Measurements from ENCODE around the gene RPL7A. TPM values are rescaled to one million over a fixed set of nuclear protein-coding genes. Genes with fewer than 3 reads are reported as not detected.
"Not testable (repeated sequence)": the region's sequence is repeated elsewhere in the genome, so short reads cannot be mapped to it uniquely, and the experiment has no call there.

RPL7A gene
- total RNA-seq, 1 donor from 2014 or later, result 1,772 TPM

- Mint-ChIP-seq H3K9me3 (ENCODE audit: unreplicated experiment) (no peaks in the 10 kb centered on the region), H3K4me3 (ENCODE audit: unreplicated experiment) (no peak overlapping the region), H3K27me3 (ENCODE audit: unreplicated experiment) (no peaks in the 10 kb centered on the region), H3K27ac (ENCODE audit: unreplicated experiment) (no peak overlapping the region), H3K4me1 (ENCODE audit: unreplicated experiment) (no peaks in the 10 kb centered on the region), H3K36me3 (ENCODE audit: unreplicated experiment) (no peaks in the 10 kb centered on the region)
- TF ChIP-seq CTCF (IDR thresholded peaks at IDR 0.05), result no peak
- DNase-seq (ENCODE audit: extremely low spot score, unreplicated experiment), result no peak
These were observed 24.8 kb upstream of the RPL7A start for GRCh38 chr9:133323211-133323610.

DNA sequence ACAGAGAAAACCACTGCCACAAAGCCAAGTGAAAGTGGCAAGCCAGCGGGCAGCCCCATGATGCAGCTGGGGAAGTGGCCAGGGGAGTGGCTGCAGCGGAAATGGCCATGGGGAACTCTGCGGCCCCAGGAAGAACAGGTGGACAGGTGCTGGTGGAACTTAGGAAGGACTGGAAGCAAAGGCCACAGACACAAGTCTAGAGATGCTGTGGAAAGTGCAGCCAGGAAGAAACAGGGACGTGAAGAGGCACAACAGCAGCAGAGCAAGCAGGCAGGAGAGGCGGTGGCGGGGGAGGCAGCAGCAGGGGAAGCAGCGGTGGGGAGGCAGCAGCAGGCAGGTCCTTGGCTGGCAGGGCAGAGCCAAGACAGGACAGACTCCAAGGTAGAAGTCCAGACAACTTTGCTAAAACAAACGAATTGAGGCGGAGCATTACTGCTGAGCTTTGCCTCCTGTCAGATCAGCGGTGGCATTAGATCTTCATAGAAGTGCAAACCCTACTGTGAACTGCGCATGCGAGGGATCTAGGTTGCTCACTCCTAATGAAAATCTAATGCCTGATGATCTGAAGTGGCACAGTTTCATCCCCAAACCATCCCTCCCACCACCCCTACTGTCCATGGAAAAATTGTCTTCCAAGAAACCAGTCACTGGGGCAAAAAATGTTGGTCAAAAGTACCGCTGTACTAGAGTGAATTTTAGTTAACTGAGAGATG lies 23.9 kb upstream of the RPL7A start:
- no peaks in the 10 kb centered on the region for H3K4me1 Mint-ChIP-seq (ENCODE audit: unreplicated experiment)
- no peaks in the 10 kb centered on the region for H3K36me3 Mint-ChIP-seq (ENCODE audit: unreplicated experiment)
- H3K9me3 Mint-ChIP-seq (ENCODE audit: unreplicated experiment), result no peaks in the 10 kb centered on the region
- H3K4me3 Mint-ChIP-seq (ENCODE audit: unreplicated experiment), result no peak overlapping the region
- DNase-seq (ENCODE audit: extremely low spot score, unreplicated experiment), result no peak
- H3K27ac Mint-ChIP-seq (ENCODE audit: unreplicated experiment), result no peak overlapping the region
- no peak for TF ChIP-seq CTCF (IDR thresholded peaks at IDR 0.05)
- no peaks in the 10 kb centered on the region for H3K27me3 Mint-ChIP-seq (ENCODE audit: unreplicated experiment)

DNA sequence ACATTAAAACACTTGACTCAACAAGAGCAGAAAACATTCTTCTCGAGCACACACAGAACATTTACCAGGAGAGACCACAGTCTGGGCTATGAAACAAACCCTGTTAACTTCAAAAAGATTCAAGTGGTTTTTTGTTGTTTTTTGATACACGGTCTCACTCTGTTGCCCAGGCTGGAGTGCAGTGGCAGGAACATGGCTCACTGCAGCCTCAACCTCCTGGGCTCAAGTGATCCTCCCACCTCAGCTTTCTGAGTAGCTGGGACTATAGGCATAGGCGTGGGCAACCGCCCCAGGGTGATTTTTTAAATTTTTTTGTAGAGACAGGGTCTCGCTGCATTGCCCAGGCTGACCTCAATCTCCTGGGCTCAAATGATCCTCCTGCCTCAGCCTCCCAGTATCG lies 21.0 kb upstream of the RPL7A start:
- H3K4me3 Mint-ChIP-seq (ENCODE audit: unreplicated experiment); DNase-seq (ENCODE audit: extremely low spot score, unreplicated experiment); H3K9me3 Mint-ChIP-seq (ENCODE audit: unreplicated experiment); H3K4me1 Mint-ChIP-seq (ENCODE audit: unreplicated experiment); H3K27ac Mint-ChIP-seq (ENCODE audit: unreplicated experiment); H3K27me3 Mint-ChIP-seq (ENCODE audit: unreplicated experiment): not testable (repeated sequence)
- peaks cover 13% of the 10 kb centered on the region for H3K36me3 Mint-ChIP-seq (ENCODE audit: unreplicated experiment)

GRCh38 chr9:133327834-133328484 lies 20.1 kb upstream of the RPL7A start:
- no peak overlapping the region for H3K4me3 Mint-ChIP-seq (ENCODE audit: unreplicated experiment)
- DNase-seq (ENCODE audit: extremely low spot score, unreplicated experiment), result no peak
- no peaks in the 10 kb centered on the region for H3K4me1 Mint-ChIP-seq (ENCODE audit: unreplicated experiment)
- H3K9me3 Mint-ChIP-seq (ENCODE audit: unreplicated experiment), result no peaks in the 10 kb centered on the region
- H3K27ac Mint-ChIP-seq (ENCODE audit: unreplicated experiment), result no peak overlapping the region
- H3K36me3 Mint-ChIP-seq (ENCODE audit: unreplicated experiment), result peaks cover 20% of the 10 kb centered on the region
- H3K27me3 Mint-ChIP-seq (ENCODE audit: unreplicated experiment), result no peaks in the 10 kb centered on the region
- no peak for TF ChIP-seq CTCF (IDR thresholded peaks at IDR 0.05)

DNA sequence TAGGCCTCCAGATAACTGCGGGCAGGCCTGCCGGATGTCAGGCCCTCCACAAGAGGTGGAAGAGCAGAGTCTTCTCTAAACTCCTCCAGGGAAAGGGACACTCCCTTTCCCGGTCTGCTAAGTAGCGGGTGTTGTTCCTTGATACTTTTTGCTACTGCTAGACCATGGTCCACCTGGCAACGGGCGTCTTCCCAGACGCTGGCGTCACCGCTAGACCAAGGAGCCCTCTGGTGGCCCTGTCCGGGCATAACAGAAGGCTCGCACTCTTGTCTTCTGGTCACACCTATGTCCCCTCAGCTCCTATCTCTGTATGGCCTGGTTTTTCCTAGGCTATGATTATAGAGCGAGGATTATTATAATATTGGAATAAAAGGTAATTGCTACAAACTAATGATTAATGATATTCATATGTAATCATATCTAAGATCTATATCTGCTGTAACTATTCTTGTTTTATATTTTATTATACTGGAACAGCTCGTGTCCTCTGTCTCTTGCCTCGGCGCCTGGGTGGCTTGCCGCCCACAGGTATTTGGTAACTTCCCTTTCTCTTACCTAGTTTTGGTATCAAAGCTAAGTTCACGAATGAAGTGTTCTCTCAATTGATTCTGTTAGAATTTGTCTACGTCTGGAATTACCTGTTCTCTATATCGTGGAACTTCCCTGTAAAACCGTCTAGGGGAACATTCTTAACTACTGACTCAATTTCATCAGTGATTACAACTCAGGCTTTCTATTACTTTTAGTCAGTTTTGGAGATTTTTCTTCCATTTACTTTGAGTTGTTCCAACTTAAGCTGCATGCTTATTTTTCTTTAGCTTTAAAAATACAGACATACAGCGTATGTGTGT lies 18.5 kb upstream of the RPL7A start:
- H3K4me3 Mint-ChIP-seq (ENCODE audit: unreplicated experiment); H3K27ac Mint-ChIP-seq (ENCODE audit: unreplicated experiment); DNase-seq (ENCODE audit: extremely low spot score, unreplicated experiment); H3K9me3 Mint-ChIP-seq (ENCODE audit: unreplicated experiment); H3K4me1 Mint-ChIP-seq (ENCODE audit: unreplicated experiment); H3K27me3 Mint-ChIP-seq (ENCODE audit: unreplicated experiment): not testable (repeated sequence)
- TF ChIP-seq CTCF (IDR thresholded peaks at IDR 0.05), result peak; percentile 62
- peaks cover 23% of the 10 kb centered on the region for H3K36me3 Mint-ChIP-seq (ENCODE audit: unreplicated experiment)

All from osteocyte (in vitro differentiated cells).